Endothelial cell of umbilical vein (primary cell): Measurements from ENCODE around the gene SLC10A7. TPM values are rescaled to one million over a fixed set of nuclear protein-coding genes. Genes with fewer than 3 reads are reported as not detected.

Experiments used
- BruUV-seq: library from RNA; stranded (reverse); fragments of 400-500 nt; replicated peaks from 2 replicates; lab custom pipeline; 2021; lab: Mats Ljungman, UMichigan
- CTCF ChIA-PET: fragments of 300-600, 350-600 bp; sonication (Branson Sonifier 250); formaldehyde crosslinking; loops from one replicate; lab custom pipeline; 2021; ENCODE audit warnings: antibody characterized with exemption, inconsistent platforms; lab: Charles Lee
- POLR2A ChIA-PET: fragments of 300-600, 350-600 bp; sonication (Branson Sonifier 250); formaldehyde crosslinking; loops from one replicate; lab custom pipeline; 2021; ENCODE audit warnings: antibody characterized with exemption, inconsistent platforms; lab: Charles Lee
- DNase-seq: peaks from one replicate; pipeline ENCODE4 v3.0.0-alpha.2; 2011; ENCODE audit warnings: low read depth, low spot score
- FAIRE-seq: peaks from 2 replicates; lab custom pipeline; 2011; peaks lifted over from hg19 to GRCh38; lab: Jason Lieb, UNC
- H2AFZ ChIP-seq: 2 replicates; pipeline ENCODE4 v1.6.0; 2012; ENCODE audit warnings: low read depth, low read length, control low read depth, inconsistent platforms
- H3K27ac ChIP-seq: 2 replicates; pipeline ENCODE4 v1.5.1; 2011; ENCODE audit warnings: low read depth, mild to moderate bottlenecking, control low read depth, low read length, moderate library complexity; ENCODE audit not compliant: insufficient read depth
- H3K27me3 ChIP-seq, 2 experiments: 2 replicates each; pipeline versions ENCODE4 v1.6.0 to v1.6.1; 2011; ENCODE audit warnings: low read length in 2 of 2, mixed read lengths in 1 of 2; ENCODE audit not compliant: control insufficient read depth in 2 of 2, insufficient read depth in 2 of 2
- H3K36me3 ChIP-seq, 2 experiments: 2 replicates in 1 of 2; 3 replicates in 1 of 2; pipeline ENCODE4 v1.5.1; 2011; ENCODE audit warnings: low read length in 2 of 2, mild to moderate bottlenecking in 1 of 2, moderate library complexity in 1 of 2; ENCODE audit not compliant: control insufficient read depth in 2 of 2, insufficient read depth in 2 of 2; ENCODE audit errors: extremely low read depth in 1 of 2
- H3K4me1 ChIP-seq: 3 replicates; pipeline ENCODE4 v1.5.1; 2011; ENCODE audit warnings: mild to moderate bottlenecking, low read length; ENCODE audit not compliant: control insufficient read depth, insufficient read depth; ENCODE audit errors: extremely low read depth
- H3K4me2 ChIP-seq: 2 replicates; pipeline ENCODE4 v1.6.1; 2011; ENCODE audit warnings: low read length, control low read depth, mixed read lengths; ENCODE audit not compliant: insufficient read depth
- H3K4me3 ChIP-seq, 3 experiments: fragments of 200-600 bp in 1 of 3; sonication (generic), shearing (Covaris generic) in 1 of 3; replicated peaks in 1 of 3; 2 replicates each; pipeline ENCODE4 v1.5.1; 2011 to 2016; ENCODE audit warnings: control low read depth in 3 of 3, low read length in 3 of 3, mild to moderate bottlenecking in 2 of 3, inconsistent platforms in 1 of 3, low read depth in 1 of 3, moderate library complexity in 1 of 3; ENCODE audit not compliant: insufficient read depth in 1 of 3
- H3K79me2 ChIP-seq: 2 replicates; pipeline ENCODE4 v1.6.0; 2012; ENCODE audit warnings: low read length, inconsistent platforms; ENCODE audit not compliant: control insufficient read depth, insufficient read depth
- H3K9ac ChIP-seq: replicated peaks from 2 replicates; pipeline ENCODE3; 2011; ENCODE audit warnings: low read length, control low read depth; ENCODE audit not compliant: insufficient read depth; ENCODE audit errors: extremely low read depth
- H3K9me1 ChIP-seq: replicated peaks from 3 replicates; pipeline ENCODE4 v1.6.0; 2011; ENCODE audit warnings: mild to moderate bottlenecking, low read length; ENCODE audit not compliant: control insufficient read depth, insufficient read depth; ENCODE audit errors: extremely low read depth
- H3K9me3 ChIP-seq: replicated peaks from 2 replicates; pipeline ENCODE4 v1.5.1; 2012; ENCODE audit warnings: low read length, inconsistent platforms; ENCODE audit not compliant: control insufficient read depth, insufficient read depth
- H4K20me1 ChIP-seq: replicated peaks from 2 replicates; pipeline ENCODE3; 2011; ENCODE audit warnings: mild to moderate bottlenecking, low read length; ENCODE audit not compliant: control insufficient read depth, insufficient read depth; ENCODE audit errors: extremely low read depth
- CTCF ChIP-seq, 2 donors: IDR thresholded peaks; 1 replicate in 1 of 2; 2 replicates in 1 of 2; pipeline ENCODE4 v1.5.1; 2011; ENCODE audit warnings: low read length in 2 of 2, mild to moderate bottlenecking in 2 of 2, moderate library complexity in 2 of 2, control low read depth in 1 of 2, inconsistent platforms in 1 of 2, low read depth in 1 of 2; ENCODE audit not compliant: insufficient read depth in 1 of 2; ENCODE audit errors: extremely low read depth in 1 of 2
- EZH2 ChIP-seq: IDR thresholded peaks from 2 replicates; pipeline ENCODE4 v1.6.1; 2012; ENCODE audit warnings: borderline replicate concordance, low read depth, mild to moderate bottlenecking, moderate library complexity, low read length, inconsistent platforms; ENCODE audit not compliant: severe bottlenecking
- FOS ChIP-seq: IDR thresholded peaks from 2 replicates; pipeline ENCODE4 v1.6.1; 2011; ENCODE audit warnings: mild to moderate bottlenecking, low read length, moderate library complexity, borderline replicate concordance; ENCODE audit not compliant: insufficient read depth
- GATA2 ChIP-seq: IDR thresholded peaks from 2 replicates; pipeline ENCODE4 v1.7.0; 2011; ENCODE audit warnings: low read depth, mild to moderate bottlenecking, moderate library complexity, mixed read lengths, low read length; ENCODE audit not compliant: insufficient read length, insufficient read depth
- JUN ChIP-seq: IDR thresholded peaks from 2 replicates; pipeline ENCODE4 v1.6.1; 2011; ENCODE audit warnings: borderline replicate concordance, low read depth; ENCODE audit not compliant: insufficient read length, insufficient read depth
- MYC ChIP-seq: IDR thresholded peaks from one replicate; pipeline ENCODE4 v1.6.1; 2011; ENCODE audit warnings: mild to moderate bottlenecking, low read depth, low read length
- POLR2A ChIP-seq: IDR thresholded peaks from 2 replicates; pipeline ENCODE4 v1.6.1; 2012; ENCODE audit warnings: low read depth, mild to moderate bottlenecking, control low read depth, low read length
- POLR2AphosphoS5 ChIP-seq: IDR thresholded peaks from 2 replicates; pipeline ENCODE4 v1.6.1; 2012; ENCODE audit warnings: low read depth, mild to moderate bottlenecking, control low read depth, low read length, moderate library complexity; ENCODE audit not compliant: insufficient read depth
- dilution Hi-C: fragments of 300-500 bp; cut with MboI; formaldehyde crosslinking; loops from one replicate; pipeline ENCODE4 v1.15.0; 2019; ENCODE audit warnings: low sequenced_read_pairs; ENCODE audit not compliant: extremely low pct_ligation_motif_present
- intact Hi-C: fragments of 100-400 bp; cut with micrococcal nuclease; formaldehyde crosslinking; loops from one replicate; pipeline ENCODE4 v1.10.0; 2022
- polyA plus RNA-seq, 4 experiments: library from polyadenylated mRNA; depleted of rRNA in 3 of 4; stranded (reverse) in 3 of 4; unstranded in 1 of 4; fragments of >200 nt; gene quantifications; 2 replicates each; pipeline versions ENCODE4 v1.2.1 to v1.2.3, GENCODE V29; 2011 to 2012; ENCODE audit warnings: missing spikeins in 1 of 4
- total RNA-seq: library from RNA; stranded (reverse); gene quantifications from 2 replicates; pipeline ENCODE4 v1.2.3, GENCODE V29; 2021
- TF ChIP-seq, protein P1 (sequence below): IDR thresholded peaks from 2 replicates; pipeline ENCODE4 v1.6.1; 2011; ENCODE audit not compliant: insufficient read depth, insufficient read length

SLC10A7 gene
- total and polyA plus RNA-seq, 2 donors (not counting 3 experiments of a cell fraction or from before 2014, with no cell fraction given) = 13.6 to 20.4 TPM

DNA sequence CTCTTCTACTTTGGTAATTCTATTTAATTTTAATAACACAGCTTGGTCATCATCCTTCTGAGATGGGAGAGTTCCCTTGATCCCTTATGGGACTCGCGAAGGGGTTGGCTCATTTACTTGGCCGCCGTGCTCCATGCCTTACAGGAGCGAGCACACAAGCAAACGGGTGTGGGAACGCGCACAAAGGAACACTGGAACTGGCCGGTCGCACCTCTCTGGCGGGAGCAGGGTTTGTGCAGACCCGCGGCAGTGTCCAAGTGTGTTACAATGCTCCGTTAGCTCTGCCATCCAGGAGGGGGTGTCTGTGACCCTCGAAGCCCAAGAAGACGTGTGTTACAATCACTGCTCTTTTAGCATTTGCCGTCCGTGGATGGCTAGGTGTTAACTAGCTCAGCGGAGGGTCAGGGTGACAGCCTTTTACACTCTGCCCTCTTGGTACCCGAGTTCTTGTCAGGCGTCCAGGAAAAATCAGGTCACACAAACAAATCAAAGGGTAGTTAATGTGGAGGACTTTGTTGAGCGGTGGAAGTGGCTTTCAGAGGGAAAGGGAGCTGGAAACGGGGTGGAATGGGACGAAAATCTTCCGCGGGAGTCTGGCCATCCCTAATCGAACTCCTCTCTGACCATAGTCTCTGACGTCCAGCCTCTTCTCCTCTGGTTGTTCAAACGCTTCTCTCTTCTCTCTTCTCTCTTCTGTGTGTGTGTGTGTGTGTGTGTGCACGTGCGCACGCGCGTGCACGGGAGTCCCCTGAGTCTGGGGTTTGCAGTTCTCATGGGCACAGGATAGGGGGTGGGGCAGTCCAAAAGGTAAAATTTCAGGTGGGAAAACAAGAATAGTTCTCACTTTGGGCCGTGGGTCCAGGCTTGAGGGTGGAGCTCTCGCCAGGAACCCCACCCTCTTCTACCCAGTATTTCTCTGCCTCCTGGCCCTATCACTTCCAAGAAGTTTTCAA is 76.3 kb downstream of the SLC10A7 start:
- no peaks in the 10 kb centered on the region for H3K9me3 ChIP-seq
- no peak overlapping the region for H3K27ac ChIP-seq
- FAIRE-seq (no peak), DNase-seq (no peak)
- TF ChIP-seq MYC = no peak
- no peak for TF ChIP-seq JUN
- TF ChIP-seq CTCF (IDR thresholded peaks at IDR 0.05; ENCODE audit: extremely low read depth in 1 of 2, insufficient read depth in 1 of 2, low read depth in 1 of 2, low read length in 2 of 2) = no peak
- no peak for TF ChIP-seq POLR2A
- no peak for TF ChIP-seq EZH2
- TF ChIP-seq GATA2 = no peak
- no peak for TF ChIP-seq FOS
- no peak for TF ChIP-seq POLR2AphosphoS5
- TF ChIP-seq, protein P1, sequence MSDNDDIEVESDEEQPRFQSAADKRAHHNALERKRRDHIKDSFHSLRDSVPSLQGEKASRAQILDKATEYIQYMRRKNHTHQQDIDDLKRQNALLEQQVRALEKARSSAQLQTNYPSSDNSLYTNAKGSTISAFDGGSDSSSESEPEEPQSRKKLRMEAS = no peak
- no peaks in the 10 kb centered on the region for H3K36me3 ChIP-seq
- no peak overlapping the region for H3K4me2 ChIP-seq
- dilution Hi-C loops = no loop called here
- H2AFZ ChIP-seq = no peak overlapping the region
- H3K79me2 ChIP-seq = no peaks in the 10 kb centered on the region
- H3K4me3 ChIP-seq = no peak overlapping the region
- no peaks in the 10 kb centered on the region for H3K4me1 ChIP-seq
- H4K20me1 ChIP-seq = no peaks in the 10 kb centered on the region
- H3K27me3 ChIP-seq = no peaks in the 10 kb centered on the region
- BruUV-seq = no TSS peak
- POLR2A ChIA-PET = no interaction called here
- intact Hi-C loops = no loop called here
- H3K9ac ChIP-seq = no peak overlapping the region
- H3K9me1 ChIP-seq = no peaks in the 10 kb centered on the region
- CTCF ChIA-PET = interaction anchor here (1.2 to 1.3 kb wide), 2 partner anchors 10 to 38 kb away, joined by 3 to 4 read pairs; no protein-coding TSS in a partner anchor
